Measurements from ENCODE around the gene PPFIA1.

The PPFIA1 gene

DNA sequence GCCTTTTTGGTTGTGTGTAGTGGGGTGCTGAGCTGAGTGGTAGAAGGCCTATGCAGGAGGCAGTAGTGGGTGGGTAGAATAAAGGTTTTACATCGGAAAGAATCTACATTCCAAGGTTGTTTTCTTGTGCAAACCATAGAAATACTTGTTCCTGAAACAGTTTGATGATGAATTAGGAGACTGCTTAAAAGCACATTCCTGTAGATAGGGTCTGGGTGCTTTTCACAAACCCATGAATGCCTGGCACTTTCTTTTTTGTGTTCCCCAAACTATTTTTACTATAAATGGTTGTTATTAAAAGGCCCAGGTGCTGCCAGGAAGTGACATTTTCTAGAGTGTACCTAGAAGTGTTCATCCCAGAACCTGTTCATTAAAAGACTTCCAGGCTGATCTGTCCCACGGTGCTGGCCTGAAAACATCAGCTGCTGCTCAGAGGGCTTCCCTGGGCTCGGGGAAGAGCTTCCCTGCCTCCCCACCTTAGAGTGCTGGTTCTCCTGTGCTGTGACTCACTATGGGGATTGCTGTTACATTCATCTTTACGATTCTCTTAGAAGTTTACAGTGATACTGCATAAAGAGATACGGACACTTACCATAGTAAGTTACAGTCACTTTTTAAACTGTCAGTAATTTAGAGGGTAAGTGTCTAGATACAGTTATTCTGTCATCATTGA, 27.9 kb downstream of the PPFIA1 start:
- DNase-seq = no peak

DNA sequence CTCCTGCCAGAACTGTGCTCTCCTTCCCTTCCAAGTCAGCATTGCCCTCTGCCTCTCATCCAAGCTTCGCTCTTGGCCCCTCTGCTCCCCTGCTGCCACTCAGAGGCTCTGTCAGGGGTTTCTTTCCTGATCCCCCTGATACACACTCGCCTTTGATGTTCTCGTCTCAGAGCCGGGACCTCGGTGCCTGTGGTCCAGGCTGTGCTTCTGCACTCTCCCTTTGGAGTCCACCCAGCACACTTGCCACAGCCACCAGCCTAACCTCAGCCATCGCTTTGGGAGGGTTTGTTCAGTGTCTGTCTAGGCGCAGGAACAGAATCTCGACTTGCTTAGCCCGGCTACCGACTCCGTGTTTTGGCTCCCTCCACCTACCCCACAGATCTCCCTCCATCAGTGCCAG, 29.1 kb downstream of the PPFIA1 start:
- no peak for DNase-seq

DNA sequence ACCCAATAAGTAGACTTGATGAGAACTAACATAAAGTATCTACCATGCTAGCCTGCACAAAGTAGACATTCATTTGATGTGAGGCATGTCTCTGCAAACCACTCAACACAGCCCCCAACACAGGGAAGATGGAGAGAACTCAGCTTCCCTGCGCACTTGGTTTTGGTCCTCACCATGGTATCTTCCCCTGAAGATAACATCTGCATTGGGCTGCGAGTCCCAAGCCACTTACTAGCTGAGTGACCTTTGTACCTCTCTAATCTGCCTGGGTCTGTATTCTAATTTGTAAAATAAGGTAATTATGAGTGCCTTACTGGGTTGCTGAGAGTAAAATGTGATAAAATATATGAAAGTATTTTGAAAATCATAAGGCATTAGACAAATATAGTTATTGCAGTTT, 30.7 kb downstream of the PPFIA1 start:
- DNase-seq = no peak

DNA sequence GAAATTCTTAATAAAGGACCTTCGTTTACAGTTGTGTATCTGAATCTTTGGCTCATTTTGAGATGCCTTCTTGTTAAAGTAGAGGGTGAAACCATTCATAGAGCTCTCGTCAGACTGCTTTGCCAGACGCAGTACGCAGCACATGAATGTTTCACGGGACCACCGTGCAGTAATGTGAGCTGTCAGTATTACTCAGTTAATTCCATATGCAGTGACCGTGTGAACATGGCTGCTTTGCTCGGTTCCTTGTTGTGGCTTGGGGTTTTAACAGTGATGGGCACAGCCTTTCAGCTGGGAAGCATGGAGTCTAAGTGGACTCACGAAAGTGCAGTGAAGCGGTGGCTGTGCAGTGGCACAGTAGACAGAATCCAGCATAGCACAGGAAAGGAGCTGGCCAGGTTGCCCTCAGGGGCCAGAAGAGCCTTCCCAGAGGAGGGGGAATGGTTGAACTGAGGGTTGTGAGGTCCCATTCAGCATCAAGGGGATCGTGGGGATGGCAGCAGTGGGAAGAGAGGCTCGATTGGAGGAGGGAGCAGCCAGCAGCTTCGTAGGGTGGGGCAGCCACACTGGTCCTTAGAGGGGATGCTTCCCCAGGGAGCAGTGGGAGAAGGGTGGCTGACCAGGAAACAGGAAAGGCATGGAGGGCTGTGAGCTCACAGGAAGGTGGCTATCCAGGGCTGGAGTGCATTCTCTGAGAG, 31.4 kb downstream of the PPFIA1 start:
- no peak for DNase-seq

DNA sequence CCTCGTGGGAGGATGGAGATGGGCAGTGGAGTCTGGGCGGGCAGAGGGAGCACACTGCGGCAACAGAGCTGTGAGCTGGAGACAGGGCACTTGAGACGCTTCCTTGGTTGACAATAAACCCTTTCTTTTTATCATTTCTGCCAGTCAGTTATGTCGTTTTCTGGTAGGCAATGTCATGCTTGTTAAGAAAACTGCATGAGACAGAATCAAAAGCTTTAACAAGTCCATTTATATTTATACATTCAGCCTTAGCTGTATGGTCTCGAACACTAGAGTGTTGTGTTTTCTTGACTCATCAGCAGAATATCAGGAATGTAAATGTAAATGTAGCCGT, 31.9 kb downstream of the PPFIA1 start:
- DNase-seq = no peak

DNA sequence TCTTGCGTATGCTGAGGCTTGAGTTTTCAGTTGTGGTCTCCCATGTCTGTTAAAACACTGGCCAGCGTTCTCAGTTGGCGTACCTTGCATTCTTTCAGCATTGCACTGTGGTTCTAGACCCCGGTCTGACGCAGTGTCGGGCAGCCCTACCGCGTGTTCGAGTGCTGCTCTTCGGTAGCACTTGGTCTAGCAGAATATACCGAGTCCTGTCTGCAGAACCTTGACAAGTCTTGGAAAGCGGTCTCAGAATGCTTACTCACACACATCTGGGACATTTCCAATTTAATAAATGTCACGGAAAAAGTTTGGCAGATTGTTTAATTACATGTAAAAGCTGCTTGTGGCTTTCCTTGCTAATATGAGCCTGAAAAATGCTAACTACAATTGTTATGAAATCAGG, 32.6 kb downstream of the PPFIA1 start:
- no peak for DNase-seq

DNA sequence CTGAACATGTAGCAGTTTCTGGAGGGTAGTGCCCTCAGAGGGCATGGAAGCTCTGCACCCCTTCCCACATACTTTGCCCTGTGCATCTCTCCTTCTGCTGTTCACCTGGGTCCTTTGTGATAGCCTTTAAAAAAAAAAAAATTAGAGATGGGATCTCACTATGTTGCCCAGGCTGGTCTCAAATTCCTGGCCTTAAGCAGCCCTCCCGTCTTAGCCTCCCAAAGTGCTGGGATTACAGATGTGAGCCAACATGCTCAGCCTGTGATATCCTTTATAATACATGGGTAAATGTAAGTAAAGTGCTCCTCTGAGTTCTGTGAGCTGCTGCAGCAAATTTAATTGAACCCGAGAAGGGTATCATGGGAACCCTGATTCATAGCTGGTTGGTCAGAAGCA, 33.7 kb downstream of the PPFIA1 start:
- DNase-seq = no peak

DNA sequence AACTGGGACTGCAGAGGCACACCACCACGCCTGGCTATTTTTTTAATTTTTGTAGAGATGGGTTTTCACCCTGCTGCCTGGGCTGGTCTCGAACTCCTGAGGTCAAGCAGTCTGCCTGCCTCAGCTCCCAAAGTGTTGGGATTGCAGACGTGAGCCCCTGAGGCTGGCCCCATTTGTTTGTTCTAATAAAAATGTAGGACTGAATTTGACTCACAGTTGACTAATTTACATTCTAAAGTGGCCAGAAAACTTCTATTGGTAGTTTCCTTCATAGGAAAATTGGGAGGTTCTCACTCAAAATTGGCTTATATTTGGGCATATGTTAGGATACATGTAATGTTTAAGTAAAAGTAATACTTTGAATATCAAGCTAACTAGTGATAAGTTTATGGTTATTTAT, 35.0 kb downstream of the PPFIA1 start:
- no peak for DNase-seq

DNA sequence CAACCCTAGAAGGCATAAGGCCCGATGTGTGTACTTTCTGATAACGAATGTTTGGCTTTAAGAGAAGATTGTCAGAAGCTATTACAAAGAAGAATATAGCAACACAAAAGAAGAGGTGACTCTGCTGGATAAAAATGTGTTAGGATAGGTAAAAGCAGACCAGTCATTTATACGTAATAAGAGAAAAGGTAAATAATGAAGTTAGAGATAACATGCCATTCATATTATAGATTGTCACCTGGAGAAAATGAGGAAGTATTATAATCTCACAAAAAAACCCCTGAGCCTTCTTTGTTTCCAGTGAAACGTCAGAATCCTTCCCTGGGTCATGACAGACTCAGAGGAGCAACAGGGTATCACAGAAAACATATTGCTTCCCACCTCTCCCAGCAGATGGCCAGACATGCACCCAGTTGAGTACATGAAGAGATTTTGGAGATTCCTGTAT, 36.1 kb downstream of the PPFIA1 start:
- no peak for DNase-seq

DNA sequence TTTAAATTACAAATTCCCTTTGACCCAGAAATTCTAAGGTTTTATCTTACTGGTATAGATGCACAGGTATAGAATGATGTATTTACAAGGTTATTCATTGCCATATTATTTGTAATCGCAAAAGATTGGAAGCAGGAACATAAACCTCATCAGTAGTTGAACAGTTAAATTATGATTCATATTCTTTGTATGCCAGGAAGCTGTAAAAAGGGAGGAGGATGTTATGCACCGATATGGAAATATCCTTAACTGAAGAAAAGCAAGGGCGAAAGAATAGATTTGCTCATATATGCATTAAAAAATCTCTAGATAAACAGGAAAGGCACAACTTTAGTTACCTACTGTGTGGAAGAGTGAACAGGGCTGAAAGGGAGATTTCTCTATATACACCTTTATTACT, 36.7 kb downstream of the PPFIA1 start:
- no peak for DNase-seq

DNA sequence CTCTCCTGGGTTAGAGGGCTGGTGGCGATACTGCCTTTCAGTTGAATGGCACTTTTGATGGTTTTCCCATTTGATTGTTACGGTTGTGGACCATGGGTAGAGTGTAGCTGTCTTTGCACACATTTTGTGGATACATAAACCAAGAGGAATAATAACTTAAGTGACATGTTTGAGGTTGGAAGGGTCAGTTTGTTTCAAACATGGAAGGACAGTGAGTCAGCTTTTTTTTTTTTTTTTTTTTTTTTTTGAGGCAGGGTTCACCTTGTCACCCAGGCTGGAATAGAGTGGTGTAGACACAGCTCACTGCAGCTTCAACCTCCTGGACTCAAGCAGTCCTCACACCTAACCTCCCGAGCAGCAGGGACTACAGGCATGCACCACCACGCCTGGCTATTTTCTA, 41.1 kb downstream of the PPFIA1 start:
- DNase-seq = no peak

DNA sequence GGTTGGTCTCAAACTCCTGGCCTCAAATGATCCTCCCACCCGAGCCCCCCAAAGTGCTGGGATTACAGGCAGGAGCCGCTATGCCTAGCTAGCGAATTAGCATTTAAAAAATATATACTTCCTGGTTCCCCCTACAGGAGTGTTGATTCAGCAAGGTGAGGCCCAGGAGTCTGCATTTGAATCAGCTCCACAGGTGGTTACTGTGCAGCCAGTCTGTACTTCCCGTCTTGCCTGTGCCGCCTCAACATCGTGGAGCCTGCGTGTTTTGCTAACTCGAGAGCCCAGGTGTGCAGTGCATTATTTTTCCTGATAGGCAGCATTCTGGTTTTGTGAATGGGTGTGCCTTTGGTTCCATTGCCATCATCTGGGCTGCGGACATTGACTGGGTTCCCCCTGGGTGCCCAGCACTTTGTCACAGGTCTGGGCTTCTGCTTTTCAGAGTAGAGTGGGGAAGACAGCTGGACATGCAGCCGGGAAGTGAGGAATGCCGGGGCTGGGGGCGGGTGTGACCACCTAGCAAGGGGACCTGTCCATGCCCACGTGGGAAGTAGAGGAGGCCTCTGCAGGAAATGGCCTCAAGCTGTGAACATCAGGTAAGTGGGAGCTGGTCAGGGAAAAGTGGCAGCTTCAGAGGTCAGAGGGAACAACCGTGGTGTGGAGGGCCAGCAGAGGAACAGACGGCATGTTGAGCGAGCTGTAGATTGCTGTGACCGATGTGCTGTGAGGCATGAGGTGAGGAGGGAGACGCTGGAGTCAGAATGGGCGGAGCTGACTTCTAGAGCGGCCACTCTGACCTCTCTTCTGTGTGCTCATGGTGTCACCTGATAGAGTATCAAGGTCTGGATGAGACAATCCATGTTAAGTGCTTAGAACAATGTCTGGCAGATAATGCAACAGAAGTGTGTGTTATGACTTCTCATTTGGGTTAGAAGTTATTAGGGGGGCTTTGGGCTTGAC, 42.2 kb downstream of the PPFIA1 start:
- DNase-seq = peak in 1 of 2 donors; percentile 29

DNA sequence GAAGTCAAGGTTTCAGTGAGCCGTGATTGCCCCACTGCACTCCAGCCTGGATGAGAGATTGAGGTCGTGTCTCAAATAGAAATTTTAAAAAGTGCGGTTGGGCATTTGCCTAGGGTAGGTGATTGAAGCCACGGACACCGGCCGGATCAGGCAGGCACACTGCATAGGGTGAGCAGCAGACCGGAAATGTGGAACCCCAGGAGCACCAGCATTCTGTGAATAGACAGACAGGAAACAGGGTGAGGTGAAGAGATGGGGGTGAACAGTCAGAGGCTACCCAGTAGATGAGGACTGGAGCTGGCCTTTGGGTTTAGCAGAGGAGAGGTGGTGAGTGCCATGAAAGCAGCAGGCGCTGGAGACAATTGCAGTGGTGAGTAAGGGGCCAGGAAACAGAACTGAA, 43.5 kb downstream of the PPFIA1 start:
- DNase-seq = no peak

DNA sequence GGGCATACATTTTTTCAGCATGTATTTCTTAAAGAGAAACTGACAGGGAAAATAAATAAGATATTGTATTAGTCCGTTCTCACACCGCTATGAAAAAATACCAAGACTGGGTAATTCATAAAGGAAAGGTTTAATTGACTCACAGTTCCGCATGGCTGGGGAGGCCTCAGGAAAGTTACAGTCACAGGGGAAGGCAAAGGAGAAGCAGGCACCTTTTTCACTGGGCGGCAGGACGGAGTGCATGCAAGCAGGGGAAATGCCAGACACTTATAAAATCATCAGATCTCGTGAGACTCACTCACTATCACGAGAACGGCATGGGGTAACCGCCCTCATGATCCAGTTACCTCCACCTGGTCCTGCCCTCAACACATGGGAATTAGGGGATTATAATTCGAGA, 44.2 kb downstream of the PPFIA1 start:
- peak; percentile 86 for DNase-seq

DNA sequence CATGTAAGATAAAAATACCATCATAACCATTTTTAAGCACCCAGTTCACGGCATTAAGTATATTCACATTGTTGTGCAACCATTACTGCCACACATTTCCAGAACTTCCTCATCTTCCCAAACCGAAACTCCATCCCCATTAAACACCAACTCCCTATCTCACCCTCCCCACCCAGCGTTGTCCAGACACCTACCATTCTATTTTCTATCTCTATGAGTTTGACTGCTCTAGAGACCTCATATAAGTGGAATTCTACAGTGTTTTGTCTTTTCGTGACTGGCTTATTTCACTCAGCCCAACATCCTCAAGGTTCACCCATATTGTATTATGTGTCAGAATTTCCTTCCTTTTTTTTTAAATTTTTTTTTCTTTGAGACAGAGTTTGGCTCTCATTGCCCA, 45.2 kb downstream of the PPFIA1 start:
- DNase-seq = peak; percentile 72 to 81

DNA sequence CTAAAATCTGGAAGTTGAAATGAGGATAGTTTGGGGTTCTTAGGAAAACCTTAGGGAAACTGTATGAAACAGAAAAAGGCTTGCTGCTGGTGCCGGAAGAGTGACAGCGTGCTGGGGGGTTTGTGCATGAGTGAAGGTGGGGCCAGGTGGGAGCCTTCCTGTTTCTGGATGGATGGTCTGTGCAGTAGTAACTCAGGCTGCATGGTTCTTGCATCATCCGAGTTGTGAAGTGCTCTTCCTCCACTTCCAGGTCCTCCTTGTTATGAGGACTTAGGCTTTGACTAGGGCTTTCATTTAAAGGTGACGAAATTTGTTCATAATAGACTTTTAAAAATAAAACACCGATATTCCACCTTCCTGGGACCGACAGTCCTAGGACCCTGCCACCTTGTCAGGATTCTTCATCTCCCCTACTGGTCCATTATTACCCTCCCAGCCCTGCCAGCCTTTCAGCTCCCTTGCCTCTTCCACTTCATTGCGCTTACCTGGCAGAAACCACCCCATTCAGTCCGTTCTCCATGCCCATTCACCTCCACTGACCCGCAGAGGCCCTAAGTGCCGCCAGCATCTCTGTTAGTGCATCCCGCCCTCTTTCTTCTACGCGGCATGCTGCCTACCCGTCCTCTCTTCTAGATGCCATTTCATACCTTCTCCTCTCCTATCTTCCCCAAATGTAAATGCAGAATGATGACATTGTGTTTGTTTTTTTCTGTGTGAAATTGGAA, 47.3 kb downstream of the PPFIA1 start:
- peak in 1 of 2 donors; percentile 14 for DNase-seq

DNA sequence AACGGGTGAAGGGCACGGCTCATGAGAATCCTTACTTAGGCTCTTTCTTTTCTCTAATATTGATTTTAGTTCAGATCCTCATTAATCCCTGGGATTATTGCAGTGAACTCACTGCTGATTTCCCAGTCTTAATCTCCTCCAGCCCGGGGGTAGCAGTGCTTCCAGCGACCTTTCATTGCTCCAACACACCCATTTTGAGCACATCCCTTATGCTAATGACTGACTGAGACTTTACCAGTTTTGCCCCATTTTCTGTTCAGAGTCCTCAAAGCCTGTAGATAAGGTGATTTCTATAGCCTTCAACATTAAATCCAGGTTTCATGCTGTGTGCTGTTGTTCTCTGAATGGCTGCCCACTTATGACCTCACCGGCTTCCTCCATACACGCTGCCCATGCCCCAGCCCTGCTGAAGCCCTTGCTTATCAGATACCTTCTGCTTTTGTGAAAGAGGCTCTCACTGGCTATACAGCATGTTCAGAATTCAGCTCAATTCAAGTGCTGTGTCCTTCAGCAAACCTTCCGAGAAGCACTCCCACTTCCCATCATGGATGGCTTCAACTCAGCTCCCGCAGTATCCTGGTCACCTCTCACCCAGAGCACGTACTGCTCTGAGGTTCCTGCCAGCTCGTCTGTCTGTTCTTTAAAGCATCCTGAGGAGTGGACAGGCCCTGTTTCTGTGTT, 49.0 kb downstream of the PPFIA1 start:
- no peak for DNase-seq

DNA sequence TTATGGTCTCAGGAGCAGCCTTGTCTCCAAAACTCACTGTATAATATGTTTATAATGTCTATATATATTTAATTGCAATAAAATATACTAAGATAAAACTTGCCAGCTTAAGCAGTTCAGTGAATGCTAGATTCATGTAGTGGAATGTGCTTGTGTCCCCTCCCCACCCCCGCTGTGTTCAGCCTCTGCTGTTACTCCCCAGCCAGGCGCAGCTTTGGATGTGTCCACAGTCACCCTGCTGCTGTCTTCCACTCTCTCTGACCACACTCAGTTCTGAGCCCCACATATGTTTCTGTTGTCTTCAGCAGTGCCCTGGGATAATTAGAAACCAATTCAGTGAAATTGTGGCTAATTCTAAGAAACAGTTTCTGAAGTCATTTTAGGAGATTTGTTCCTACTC, 52.2 kb downstream of the PPFIA1 start:
- no peak for DNase-seq

DNA sequence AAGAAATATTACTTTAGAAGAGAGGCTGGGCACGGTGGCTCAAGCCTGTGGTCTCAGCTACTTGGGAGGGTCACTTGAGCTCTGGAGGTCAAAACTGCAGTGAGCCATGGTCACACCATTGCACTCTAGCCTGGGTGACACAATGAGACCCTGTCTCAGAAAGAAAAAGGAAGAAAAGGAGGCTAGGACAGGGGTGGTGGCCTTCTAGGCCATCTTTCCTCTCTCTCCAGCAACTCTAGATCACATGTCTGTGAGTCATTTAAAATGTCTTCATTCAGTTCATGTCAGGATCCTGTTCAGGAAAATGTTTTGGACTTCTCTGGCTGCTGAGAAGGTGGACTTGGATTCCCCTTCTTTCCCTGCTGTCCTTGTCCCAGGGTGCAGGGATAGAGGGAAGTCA, 53.3 kb downstream of the PPFIA1 start:
- DNase-seq = peak; percentile 79 to 83

DNA sequence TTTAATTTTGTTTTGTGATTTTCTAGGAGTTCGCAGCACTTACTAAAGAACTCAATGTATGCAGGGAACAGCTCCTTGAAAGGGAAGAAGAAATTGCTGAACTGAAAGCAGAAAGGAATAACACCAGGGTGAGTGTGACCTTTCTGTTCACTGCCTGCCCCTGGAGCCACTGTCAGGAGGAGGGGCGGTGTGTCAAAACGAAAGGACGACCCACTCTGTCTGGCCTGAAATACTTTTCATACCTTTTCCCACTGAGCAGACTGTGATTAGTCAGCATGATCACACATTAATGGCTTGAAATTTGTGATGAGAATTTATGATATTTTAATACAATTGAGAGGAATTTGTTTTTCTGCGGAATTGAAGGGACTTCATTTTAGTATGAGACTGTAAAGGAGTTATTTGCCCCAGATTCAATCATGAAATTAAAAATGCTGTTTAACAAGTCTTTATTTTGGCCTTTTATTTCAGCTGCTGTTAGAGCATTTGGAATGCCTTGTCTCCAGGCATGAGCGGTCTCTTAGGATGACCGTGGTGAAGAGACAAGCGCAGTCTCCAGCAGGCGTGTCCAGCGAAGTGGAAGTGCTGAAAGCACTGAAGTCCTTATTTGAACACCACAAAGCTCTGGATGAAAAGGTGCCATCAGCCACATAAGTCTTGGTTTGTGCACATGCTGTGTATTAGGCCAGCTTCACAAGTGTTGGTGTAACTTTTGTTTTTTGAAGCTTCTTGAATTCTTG, 54.1 kb downstream of the PPFIA1 start:
- peak; percentile 26 to 56 for DNase-seq

DNA sequence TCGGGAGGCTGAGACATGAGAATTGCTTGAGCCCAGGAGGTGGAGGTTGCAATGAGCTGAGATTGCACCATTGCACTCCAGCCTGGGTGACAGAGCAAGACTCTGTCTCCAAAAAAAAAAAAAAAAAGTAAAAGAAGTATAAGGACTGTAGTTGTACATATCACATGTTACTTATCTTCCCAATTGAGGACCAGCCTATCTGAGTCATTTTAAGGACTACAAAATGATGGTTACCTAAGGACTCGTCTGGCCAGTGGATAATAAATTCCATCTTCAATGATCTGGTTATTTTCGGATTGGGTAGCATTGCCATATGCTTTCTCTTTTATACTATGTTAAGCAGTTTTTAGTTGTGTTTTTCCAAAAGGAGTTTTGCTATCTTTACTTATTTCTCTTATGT, 55.3 kb downstream of the PPFIA1 start:
- DNase-seq = peak; percentile 27 to 31

DNA sequence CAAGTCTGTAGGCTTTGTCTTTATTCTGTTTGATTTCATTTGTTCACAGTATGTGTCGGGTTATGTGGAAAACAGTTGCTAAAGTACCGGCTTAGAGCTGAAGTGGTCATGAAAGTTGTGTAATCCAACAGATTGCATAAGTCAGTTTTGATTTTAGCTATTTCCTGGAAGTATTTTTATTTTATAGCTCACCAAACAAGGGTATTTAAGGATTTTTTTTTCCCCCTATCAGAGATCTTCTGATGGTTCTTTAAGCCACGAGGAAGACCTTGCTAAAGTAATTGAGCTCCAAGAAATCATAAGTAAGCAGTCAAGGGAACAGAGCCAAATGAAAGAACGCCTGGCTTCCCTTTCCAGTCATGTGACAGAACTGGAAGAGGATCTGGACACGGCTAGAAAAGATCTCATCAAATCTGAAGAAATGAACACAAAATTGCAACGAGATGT, 55.9 kb downstream of the PPFIA1 start:
- DNase-seq = peak; percentile 85 to 90
